Right ventricle myocardium inferior (tissue), 1 donor: ENCODE results near the gene METTL16. TPM values are rescaled to one million over a fixed set of nuclear protein-coding genes. Genes with fewer than 3 reads are reported as not detected.

Source experiments
- ATAC-seq: fragments of 200-7000 bp; cut with Tn5 transposase; one replicate; pipeline ENCODE4 v1.9.1; 2020; ENCODE audit warnings: mild to moderate bottlenecking, moderate library complexity
- DNase-seq: peaks from one replicate; pipeline ENCODE4 v3.0.0; 2021; ENCODE audit errors: missing footprints
- intact Hi-C: fragments of 100-400 bp; cut with DNase I; formaldehyde crosslinking; loops from one replicate; pipeline ENCODE4 v1.11.0; 2022
- total RNA-seq: library from RNA; stranded (reverse); fragmentation: NEBNext Ultra II Directional; extraction: Animal tissue kit (Norgen Biotek cat#: 25700); gene quantifications from one replicate; pipeline ENCODE4 v1.2.1, GENCODE V29; 2021
- donor health status: DM: no; HTN: yes; CAD: no; lungs with severe emphysema.

Gene METTL16
- total RNA-seq, 1 donor from 2014 or later = 20.1 TPM

DNA sequence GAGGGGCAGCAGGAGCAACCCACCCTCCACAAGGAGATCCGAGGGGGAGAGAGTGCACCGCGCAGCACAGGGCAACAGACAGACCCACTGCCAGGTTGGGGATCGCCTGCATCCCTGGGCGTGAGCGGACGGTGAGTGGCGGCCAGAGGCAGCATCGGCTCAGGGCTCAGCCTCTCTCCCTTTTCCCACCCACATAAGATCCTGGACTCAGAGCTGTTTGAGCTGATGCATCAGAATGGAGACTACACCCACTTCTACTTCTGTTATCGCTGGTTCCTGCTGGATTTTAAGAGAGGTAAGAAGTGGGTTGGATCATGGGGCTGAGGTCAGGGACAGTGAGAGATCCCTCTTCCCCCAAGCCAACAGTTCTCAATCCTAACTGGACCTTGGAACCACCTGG is 134.0 kb downstream of the METTL16 start:
- ATAC-seq = no peak
- DNase-seq = no peak
- intact Hi-C loops = no loop called here

DNA sequence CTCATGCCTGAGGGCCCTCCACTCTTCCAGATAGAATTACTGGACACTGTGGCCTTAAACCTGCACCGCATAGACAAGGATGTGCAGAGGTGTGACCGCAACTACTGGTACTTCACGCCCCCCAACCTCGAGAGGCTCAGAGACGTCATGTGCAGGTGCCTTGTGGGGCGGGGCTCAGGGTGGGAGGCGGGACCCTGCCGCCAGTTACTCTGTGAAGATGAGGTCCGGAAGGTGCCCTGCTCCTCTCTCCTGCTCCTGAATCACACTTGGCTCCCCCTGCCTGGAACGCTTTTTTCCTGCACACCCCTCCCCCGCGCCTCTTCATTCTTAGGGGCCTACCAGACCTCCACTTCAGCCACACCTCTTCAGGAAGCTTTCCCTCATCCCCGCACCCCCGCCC is 135.6 kb downstream of the METTL16 start:
- DNase-seq (no peak), ATAC-seq (no peak)
- intact Hi-C loops = no loop called here

DNA sequence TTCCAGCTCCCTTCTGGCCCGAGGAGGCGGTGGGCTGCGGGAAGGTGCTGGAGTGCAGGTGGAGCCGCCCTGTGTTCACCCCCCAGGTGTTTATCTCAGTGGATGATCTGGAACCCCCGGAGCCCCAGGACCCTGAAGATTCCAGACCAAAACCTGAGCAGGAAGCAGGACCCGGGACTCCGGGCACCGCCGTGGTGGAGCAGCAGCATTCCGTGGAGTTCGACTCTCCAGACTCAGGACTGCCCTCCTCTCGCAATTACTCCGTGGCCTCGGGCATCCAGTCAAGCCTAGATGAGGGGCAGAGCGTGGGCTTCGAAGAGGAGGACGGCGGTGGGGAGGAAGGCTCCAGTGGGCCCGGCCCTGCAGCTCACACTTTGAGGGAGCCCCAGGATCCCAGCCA is 136.3 kb downstream of the METTL16 start:
- no peak for ATAC-seq

DNA sequence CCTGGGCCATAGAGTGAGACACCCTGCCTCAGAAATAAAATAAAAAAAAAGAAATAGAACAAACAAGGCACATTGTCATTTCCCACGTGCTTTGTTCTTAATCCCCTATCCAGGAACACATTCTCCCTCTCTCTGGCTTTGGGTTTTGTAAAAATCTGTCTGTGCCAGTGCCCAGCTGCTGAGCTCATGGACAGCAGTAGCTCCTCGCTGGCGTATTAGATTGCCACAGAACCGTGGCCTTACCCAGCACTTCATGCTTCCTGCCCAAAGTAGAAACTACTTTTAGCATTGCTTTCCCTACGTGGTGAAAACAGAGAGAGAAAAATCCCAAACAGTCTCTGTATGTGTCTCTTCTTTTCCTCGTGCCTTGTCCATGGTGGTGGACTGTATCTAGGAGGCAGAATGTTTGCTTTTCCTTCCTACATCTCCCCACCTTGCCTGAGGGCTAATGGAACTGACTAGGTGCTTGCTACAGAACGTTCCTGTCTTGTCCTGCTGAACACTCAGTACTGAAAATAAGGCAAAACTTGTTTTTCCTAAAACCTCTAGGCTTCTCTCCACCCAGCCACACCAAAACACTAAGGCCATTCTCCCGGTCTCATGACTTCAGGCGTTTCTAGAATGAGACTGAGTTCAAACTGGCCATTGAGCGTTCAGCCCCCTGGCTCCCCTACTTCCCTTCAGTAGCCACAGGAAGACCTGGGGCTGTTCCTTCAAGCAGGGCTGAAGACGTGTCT is 137.0 kb downstream of the METTL16 start:
- DNase-seq (no peak), ATAC-seq (no peak)
- intact Hi-C loops = no loop called here

More for the DNA sequence above, 136.3 kb downstream of the METTL16 start:
- no peak for DNase-seq
- intact Hi-C loops = no loop called here

DNA sequence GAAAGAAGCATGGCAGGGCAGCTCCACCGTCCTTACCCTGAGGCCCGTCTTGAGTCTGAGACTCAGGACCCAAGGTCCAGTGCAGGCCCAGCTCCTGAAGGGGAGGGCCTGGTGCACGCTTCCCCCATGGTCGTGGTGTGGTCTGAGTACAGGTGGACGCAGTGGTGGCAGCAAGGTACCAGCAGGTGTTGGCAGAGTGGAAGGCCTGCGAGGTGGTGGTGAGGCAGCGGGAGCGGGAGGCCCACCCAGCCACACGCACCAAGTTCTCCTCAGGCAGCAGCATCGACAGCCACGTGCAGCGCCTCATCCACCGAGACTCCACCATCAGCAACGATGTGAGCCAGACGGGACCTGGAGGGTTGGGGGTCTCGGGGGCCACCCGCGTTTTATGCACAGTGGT is 138.5 kb downstream of the METTL16 start:
- intact Hi-C loops = no loop called here
- ATAC-seq (no peak), DNase-seq (no peak)

DNA sequence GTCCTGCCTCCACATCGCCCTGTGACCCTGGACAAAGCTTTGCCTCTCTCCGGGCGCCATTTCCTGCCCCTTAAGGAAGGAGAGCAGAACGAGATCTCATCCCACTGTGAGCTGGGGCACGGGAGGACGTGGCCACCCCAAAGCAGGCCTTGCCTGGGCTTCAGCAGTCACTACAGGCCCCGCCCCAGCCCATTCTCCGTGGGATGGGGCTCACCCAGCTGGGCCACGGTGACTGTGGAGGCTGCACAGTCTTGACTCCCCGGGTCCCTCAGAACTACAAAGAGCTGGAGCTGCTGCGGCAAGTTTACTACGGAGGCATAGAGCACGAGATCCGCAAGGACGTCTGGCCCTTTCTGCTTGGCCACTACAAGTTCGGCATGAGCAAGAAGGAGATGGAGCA is 139.0 kb downstream of the METTL16 start:
- intact Hi-C loops = no loop called here
- DNase-seq = no peak
- no peak for ATAC-seq

DNA sequence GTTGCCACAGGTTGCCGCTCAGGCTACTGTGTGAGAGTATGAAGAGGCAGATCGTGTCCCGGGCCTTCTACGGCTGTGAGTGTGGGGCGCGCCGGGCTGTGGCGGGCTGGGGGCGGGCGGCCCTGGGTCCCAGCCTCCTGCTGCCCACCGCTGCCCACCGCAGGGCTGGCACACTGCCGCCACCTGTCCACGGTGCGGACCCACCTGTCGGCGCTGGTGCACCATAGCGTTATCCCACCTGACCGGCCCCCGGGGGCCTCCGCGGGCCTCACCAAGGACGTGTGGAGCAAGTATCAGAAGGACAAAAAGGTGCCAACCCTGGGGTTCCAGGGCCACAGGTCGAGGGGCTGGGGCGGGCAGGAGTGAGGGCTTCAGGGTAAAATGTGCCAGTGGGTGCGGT is 139.5 kb downstream of the METTL16 start:
- intact Hi-C loops = no loop called here
- DNase-seq (no peak), ATAC-seq (no peak)

DNA sequence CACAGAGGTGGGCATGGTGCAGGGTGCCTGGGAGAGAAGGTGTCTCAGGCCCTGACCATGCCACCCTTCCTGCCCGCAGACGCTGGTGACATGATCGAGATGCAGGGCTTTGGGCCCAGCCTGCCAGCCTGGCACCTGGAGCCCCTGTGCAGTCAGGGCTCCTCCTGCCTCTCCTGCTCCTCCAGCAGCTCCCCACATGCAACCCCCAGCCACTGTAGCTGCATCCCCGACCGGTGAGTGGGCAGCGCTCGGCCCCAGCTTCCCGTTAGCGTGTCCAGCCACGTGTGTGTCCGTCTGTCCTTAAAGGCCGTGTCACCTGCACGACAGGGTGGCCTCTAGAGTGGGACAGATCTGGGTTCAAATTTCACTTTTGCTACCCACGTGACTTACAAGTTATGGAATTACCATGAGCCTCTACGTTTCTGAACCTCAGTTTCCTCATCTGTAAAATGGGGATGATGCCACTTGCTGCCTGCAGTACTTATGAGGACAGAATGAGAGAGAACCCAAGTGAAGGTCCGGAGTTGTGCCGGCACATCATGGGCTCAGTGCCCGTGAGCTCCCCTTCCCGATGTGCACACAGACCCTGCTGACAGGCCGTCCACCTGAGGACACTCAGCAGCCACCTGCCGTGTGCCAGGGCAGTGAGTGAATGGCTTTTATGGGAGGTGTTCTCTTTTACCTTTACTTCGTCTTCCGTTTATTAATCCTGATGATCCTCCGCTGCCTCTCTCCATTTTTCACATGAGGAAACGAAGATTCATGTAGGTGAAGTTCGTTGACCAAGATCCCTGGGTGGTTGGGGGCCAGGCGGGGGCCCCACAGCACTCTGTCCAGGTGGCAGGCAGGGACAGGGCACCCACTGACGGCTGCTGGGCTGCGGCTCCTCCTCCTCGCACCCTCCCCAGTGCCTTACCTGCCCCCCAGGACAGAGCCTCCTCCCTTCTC is 140.2 kb downstream of the METTL16 start:
- ATAC-seq = no peak
- intact Hi-C loops = no loop called here
- no peak for DNase-seq

DNA sequence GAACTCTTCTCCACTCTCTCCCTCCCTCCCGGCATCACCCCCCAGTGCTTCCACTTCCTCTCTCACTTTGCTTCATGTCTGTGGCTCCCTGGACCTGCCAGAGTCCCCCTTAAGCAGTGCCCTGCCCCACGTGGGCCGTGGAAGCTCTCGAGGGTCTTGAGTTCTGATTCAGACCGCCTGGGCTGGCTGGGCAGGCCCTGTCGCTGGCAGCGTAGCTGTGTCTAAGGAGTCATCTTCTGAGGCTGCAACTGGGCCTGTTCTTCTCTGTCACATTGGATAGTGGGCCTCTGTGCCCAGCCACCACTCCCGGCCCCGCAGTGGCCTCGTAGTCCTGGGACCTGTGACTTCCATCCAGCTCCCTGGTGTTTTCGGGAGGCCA is 141.5 kb downstream of the METTL16 start:
- ATAC-seq = no peak
- no peak for DNase-seq
- intact Hi-C loops = no loop called here

DNA sequence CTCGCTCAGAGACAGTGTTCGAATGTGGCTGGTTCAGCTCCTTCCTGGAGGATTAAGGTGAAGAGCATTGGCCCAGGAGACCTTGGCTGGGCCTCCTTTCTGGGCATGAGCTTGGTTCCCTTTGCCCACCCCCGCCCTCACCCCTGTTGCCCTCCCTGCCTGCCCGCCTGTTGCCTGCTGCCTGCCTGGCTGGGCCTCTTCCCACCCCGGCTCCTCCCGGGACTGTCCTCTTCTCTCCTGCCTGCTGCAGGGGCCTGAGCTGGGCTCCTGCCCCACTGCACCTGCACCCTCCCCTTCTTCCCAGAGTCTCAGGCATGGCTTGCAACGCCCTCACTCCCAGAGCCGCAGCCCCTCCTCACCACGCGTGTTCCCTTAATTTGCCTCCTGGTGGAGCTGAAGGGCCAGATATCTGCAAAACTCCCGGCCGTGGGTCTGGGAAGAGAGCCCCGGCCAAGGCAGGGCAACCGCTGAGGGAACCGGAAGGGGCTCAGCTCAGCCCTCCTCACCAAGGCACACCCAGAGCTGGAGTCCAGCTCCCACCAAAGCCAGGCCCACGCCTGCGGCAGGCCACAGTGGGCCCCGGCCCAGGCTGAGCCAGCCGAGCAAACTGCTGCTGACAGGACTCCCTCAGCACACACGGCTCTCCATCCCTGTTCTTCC is 142.0 kb downstream of the METTL16 start:
- DNase-seq = no peak
- intact Hi-C loops = no loop called here

DNA sequence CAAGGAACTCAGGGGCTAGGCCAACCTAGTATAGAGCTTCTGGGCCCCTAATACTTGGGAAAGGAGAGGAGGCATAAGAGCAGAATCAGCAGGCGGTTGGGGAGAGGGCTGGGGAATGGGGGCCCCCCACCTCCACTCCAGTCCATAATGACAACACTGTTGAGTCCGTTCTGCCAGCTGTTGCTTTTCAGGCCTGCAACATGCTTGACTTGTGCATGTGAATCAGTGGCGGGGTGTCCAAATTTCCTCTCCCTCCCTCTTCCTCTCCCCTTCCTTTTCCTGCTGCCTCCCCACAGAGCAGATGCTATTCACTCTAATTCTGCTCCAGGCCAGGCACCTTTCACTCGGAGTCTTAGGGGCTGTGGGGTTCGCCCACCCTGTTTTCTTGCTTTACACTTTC is 142.6 kb downstream of the METTL16 start:
- intact Hi-C loops = no loop called here
- no peak for ATAC-seq
- no peak for DNase-seq

More for the DNA sequence above, 142.0 kb downstream of the METTL16 start:
- no peak for ATAC-seq

DNA sequence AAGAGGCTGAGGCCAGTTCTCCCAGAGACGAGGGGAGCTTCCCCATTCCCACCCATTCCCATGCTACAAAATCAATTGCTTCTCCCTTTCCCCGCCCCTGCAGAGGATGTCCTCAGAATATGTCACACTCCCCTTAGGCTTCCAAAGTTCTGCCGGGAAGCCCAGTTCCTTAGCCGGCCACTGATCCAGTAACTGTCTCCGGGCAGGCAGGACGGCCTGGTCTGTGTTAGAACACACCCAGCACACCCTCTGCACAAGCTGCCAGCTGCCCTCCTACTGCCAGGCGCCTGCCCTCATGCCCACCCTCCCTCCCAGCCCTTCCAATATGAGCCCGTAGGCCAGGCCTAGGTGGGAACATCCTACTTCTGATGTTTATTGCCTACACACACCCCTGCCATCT is 143.3 kb downstream of the METTL16 start:
- DNase-seq (peak; percentile 60), ATAC-seq (peak; percentile 13)
- intact Hi-C loops = no loop called here

DNA sequence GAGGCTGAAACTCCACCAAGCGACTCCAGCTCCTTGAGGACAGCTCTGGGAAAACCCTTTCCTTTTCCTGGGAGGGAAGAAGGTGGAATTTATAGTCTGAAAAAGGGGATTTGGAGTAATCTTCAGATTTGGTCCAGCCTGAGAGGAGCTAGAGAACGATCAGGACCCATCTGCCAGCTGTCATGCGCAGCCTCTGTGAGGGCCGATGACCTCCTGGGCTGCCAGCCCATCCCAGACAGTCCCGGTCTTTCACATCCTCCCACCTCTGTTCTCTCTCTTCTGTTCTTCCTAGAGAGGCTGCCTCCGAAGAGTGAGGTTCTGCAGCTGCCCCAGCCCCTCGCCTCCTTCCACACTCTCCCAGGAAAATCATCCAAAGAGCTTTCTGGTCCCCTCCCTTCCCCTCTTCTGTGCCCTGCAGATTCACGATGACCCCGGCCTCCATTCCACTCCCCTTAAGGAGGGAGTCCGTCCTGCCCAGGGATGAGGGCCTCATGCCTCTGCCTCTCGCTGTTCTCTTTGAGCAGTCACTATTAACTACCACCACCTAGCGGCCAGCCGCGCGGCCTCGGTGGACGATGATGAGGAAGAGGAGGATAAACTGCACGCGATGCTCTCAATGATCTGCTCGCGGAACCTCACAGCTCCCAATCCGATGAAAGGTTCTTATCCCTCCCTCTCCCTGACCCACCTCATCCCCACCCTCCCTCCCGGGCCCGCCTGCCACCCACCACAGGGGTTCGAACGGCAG is 144.8 kb downstream of the METTL16 start:
- DNase-seq (peak; percentile 66), ATAC-seq (no peak)
- intact Hi-C loops = no loop called here

Other genes starting within 250 kb of the METTL16 start
- gene SMG6, start 208.1 kb downstream of the METTL16 start, total RNA-seq = 21.0 TPM
- 11.0 TPM for gene SRR, start 207.9 kb downstream of the METTL16 start, total RNA-seq
- 20.2 TPM for gene TSR1, start 175.4 kb downstream of the METTL16 start, total RNA-seq
- 26.3 TPM for gene SGSM2, start 174.4 kb downstream of the METTL16 start, total RNA-seq
- 10.9 TPM for gene MNT, start 110.8 kb downstream of the METTL16 start, total RNA-seq
- 115 TPM for gene PAFAH1B1, start 81.8 kb upstream of the METTL16 start, total RNA-seq
- gene CLUH, start 199.9 kb upstream of the METTL16 start, total RNA-seq = 180 TPM
- gene CCDC92B, start 237.8 kb upstream of the METTL16 start, total RNA-seq = 0.16 TPM